Measurements from ENCODE around the gene TUBA1A.
"Not testable (repeated sequence)": the region's sequence is repeated elsewhere in the genome, so short reads cannot be mapped to it uniquely, and the experiment has no call there.

Gene TUBA1A

DNA sequence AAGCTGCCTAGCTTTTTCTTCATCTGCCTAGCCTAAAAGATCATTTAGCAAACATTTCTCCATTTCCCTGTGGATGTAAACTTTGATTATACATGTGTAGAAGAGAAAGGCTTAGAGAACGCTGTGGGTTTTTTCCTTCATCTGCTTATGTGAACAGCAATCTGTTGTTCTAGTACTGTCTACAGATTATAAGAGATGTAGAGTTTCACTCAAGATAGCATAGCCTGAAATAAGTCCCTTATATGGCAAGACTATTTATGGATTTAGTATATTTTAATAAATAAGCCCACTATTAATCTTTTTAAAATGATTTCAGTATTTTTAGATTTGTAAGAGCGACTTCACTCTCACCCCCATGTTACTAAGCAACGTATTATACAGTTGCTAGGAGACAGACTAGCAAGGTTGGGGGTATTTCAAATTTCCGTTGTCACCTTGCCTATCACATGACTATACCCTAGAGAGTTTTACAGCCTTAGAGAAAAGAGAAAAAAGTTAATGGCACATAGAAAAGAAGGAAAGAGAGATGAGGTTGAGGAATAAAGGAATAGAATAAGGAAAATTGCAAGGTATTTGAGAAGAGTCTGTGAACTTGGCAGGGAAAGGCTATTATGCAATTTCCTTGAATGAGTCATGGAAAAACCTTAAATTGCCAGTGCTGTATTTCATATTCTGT lies 12.2 kb upstream of the TUBA1A start:
- peak in 1 of 2 donors; percentile 63 for DNase-seq

GRCh38 chr12:49198431-49199155 lies 9.7 kb upstream of the TUBA1A start:
- no peak for DNase-seq

- DNase-seq, result no peak
Measured at GRCh38 chr12:49197256-49197655, 8.4 kb upstream of the TUBA1A start.

DNA sequence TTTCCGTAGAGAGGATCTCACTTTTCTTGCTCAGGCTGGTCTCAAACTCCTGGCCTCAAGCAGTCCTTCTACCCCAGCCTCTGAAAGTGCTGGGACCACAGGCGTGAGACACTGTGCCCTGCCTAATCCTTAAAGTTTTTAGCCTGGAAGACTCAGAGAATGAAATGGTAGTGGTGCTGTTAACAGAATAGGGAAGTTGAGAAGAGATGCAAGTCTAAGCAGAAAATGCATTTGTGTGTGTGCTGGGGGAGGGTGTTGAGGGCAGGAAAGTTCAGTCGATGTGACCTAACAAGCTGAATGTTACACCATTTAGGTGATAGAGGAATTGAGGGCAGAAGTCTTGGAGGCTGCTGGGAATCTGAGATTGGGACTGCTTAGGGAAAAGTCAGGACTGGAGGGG lies 6.9 kb upstream of the TUBA1A start:
- DNase-seq, result no peak

DNA sequence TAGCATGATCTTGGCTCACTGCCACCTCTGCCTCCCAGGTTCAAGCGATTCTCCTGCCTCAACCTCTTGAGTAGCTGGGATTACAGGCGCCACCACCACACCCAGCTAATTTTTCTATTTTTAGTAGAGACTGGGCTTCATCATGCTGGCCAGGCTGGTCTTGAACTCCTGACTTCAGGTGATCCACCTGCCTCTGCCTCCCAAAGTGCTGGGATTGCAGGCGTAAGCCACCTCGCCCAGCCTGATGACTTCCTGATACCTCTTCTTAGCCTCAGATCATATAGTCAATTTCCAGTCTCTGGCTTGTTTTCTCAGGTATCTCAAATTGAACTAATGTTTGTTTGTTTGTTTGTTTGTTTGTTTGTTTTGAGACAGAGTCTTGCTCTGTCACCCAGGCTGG lies 4.9 kb upstream of the TUBA1A start:
- not testable (repeated sequence) for DNase-seq

GRCh38 chr12:49191498-49191897 lies 2.6 kb upstream of the TUBA1A start:
- not testable (repeated sequence) for DNase-seq

DNA sequence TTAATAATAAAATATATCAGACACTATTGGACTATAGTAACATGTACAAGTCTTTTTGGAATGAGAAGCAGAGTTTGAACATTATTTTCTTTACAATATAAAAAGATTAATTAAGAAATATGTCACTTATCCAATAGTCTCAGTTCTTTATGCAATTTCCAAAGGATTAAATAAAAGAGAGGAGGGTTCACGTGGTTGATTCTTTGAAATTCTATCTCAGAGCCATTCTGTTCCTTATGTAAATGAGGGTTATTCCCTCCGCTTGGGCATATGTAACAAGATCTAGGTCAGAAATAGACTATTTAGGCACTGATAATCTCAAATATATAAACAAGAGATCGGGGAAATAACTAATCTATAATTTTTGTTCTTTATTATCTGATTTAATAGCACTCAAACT lies 2.1 kb upstream of the TUBA1A start:
- DNase-seq, result no peak

DNA sequence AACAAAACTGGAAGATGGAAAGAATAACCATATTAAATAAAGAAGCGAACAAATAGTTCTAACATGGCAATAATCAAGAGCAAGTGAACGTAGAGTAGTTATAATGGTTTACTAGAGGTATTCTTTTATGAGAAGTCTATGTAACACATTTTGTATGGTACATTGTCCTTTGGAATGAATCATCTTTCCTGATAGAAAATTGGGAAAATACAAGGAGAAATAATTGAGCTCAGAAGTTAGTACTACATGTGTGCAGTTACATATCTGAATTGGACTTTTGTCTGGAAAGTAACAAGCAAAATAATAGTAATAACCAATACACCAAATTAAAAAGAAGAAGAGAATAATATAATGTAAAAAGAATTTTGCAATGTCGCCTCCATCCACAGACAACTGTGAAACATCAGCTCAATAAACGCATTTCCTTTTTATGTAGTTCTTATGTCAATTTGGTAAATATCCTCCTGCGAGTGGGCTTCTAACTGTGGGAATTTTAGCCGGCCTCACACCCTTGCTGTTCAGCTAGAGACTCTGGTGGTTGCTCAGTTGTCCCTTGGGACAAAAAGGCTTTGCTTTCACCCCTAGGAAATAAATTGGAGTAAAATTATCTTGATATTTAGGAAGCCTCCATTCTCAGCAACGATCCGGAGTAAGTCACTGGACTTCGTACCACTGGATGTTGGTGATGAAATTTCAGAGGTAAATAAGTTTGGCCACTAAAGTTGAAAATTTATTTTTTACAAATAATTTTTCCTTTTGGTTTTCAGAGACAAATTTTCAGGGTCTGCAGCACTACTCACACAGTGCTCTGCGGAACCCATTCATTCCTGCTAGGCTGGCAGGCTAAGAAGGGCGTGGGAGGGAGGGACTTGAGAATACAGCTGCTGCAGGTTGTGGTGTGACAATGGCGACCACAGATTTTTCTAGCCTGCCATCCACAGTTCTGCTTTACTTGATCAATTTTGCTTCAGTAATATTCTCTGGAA lies 1.1 kb upstream of the TUBA1A start:
- no peak for DNase-seq

DNA sequence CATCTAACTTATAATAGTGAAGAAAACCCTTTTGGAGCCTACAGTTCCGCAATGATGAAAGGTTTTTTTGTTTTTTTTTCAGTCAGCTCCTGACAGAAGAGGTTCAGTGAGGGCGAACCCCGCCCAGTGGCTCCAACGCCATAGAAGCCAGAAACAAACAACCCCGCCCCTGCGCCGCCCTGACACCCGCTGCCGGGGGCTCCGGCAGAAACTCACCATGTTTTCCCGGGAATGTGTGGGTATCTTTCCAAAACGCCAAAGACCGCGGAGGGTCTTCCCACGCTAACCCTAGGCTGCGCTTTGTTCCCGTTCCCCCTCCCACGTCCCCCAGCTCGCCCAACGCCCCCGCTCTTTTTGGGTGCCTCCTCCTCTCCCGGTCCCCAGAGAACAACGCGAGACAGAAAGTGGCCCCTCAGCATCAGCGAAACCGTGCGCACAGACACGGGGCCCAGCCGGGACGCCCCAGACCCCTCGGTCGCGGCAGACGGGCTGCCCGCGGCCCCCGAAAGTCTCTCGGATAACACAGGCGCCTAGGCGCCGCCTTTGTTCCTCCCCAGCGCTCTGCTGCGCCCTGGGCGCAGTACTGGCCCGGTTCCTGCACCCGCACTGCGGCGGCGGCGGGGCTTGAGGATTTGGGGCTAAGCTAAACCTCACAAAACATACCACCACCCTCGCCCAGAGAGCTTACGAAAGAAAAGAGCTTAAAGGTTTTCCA lies 522 bp downstream of the TUBA1A start:
- peak; percentile 86 for DNase-seq

DNA sequence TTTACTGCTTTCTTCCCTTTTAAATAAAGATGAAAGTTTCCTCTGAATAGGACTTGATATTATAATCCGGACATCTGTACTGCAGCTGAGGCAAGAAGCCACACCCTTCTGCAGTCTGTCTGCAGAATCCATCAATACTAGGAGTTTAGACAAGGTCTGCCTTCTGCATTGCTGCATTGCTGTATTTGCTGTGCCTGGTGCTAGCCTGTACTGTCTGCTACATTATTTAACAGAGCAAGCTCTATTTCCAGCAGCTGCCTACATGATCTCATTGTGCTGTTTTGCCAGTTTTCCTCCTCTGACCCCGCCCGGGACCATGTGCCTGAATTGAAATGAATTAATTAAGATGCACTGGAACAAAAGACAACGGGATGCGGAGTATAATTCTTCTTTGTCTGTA lies 1.7 kb downstream of the TUBA1A start:
- DNase-seq, result peak in 1 of 2 donors; percentile 42

DNA sequence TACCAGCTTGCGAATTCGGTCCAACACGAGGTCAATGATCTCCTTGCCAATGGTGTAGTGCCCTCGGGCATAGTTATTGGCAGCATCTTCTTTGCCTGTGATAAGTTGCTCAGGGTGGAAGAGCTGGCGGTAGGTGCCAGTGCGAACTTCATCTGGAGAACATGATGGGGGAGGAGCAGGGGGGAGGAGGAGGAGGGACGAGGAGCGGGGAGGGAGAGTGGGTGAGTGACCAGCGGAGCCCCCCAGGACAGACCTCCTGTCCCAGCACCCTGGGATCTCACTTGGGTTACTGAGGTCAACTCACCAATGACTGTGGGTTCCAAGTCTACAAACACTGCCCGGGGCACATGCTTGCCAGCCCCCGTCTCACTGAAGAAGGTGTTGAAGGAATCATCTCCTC lies 2.6 kb downstream of the TUBA1A start:
- peak in 1 of 2 donors; percentile 3 for DNase-seq

- DNase-seq, result peak in 1 of 2 donors; percentile 28
Measured at GRCh38 chr12:49184697-49185096, 4.2 kb downstream of the TUBA1A start.

DNA sequence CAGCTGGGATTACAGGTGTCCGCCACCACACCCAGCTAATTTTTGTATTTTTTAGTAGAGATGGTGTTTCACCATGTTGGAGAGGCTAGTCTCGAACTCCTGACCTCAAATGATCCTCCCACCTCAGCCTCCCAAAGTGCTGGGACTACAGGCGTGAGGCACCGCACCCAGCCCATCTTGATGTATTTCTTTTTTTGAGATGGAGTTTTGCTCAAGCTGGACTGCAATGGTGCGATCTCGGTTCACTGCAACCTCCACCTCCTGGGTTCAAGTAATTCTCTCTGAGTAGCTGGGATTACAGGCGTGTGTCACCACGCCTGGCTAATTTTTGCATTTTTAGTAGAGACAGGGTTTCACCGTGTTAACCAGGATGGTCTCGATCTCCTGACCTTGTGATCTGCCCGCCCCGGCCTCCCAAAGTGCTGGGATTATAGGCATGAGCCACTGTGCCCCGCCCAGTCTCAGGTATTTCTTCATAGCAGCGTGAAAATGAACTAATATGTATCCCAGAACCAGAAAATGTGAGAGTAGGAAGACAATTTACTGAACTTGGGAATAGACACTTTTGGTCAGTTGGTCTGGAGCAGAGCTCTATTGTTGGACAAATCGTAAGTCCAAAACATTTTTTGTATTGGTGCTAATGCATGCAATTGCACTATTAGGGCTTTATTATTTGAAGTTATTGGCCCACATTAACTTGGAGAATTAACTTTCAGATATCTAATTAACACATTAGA lies 5.5 kb downstream of the TUBA1A start:
- peak in 1 of 2 donors; percentile 35 for DNase-seq

DNA sequence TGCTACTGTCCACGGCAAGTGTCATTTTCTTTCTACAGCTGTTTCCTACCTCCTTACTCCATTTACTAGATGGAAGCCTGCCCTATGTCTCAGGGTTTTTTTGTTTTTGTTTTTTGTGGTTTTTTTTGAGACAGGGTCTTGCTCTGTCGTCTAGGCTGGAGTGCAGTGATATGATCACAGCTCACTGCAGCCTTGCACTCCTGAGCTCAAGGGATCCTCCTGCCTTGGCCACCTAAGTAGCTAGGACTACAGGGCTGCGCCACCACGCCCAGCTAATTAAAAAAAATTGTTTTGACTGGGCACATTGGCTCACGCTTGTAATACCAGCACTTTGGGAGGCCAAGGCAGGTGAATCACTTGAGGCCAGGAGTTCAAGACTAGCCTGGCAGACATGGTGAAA lies 14.7 kb downstream of the TUBA1A start:
- no peak for DNase-seq

DNA sequence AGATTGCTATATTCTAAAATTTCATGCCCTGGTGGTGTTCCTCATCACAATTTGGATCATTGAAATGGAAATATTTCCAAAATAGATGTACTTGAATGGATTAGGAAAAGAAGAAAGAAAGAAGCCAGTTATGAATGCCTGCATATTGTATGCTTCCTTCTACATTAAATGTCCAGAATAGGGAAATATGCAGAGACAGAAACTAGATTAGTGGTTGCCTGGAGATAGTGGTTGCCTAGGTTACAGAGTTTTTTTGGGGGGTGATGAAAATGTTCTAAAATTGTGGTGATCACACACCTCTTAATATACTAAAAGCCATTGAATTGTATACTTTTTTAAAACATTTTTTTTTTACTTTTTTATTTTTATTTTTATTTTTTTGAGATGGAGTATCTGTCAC lies 18.0 kb downstream of the TUBA1A start:
- DNase-seq, result no peak

- no peak for DNase-seq
Measured at GRCh38 chr12:49165114-49165513, 23.8 kb downstream of the TUBA1A start.

DNA sequence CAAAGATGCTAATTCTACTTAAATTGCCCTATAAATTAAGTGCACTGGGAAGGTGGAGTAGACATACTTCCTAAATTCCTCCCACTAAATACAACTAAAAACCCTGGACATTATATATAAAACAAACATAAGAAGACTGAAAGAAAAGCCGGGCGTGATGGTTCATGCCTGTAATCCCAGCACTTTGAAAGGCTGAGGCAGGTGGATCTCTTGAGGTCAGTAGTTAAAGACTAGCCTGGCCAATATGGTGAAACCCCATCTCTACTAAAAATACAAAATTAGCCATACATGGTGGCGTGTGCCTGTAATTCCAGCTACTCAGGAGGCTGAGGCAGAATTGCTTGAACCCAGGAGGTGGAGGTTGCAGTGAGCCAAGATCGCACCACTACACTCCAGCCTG lies 27.0 kb downstream of the TUBA1A start:
- not testable (repeated sequence) for DNase-seq

DNA sequence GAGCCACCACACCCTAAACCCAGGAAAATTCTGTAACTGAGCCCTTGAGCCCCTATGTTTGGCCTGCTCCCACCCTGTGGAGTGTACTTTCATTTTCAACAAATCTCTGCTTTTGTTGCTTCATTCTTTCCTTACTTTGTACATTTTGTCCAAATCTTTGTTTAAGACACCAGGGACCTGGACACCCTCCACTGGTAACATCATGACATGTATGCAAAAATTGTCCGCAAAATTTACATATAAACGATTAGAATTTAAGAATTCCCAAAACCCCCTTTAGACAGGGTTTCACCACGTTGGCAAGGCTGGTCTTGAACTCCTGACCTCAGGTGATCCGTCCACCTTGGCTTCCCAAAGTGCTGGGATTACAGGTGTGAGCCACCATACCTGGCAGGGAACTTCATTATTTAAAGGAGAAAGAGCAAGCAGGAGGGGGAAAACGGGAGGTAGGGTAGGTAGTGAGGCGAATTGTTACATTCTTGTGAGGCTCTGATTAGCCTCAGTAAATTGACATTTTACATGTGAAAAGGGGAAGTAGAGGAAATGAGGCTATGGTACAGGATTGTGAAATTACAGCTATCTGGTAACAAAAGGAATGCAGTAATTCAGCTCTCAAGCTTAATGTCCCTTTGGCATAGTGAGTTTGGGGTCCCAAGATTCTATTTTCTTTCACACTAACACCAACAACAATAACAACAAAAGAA lies 27.6 kb downstream of the TUBA1A start:
- DNase-seq, result no peak

- no peak for DNase-seq
Measured at GRCh38 chr12:49160399-49160798, 28.5 kb downstream of the TUBA1A start.

GRCh38 chr12:49154221-49154620 lies 34.7 kb downstream of the TUBA1A start:
- DNase-seq, result no peak

GRCh38 chr12:49147384-49147783 lies 41.5 kb downstream of the TUBA1A start:
- no peak for DNase-seq

Data from CD4-positive, alpha-beta T cell treated with Interleukin-4 for 1 hour (primary cell).